Anterior cingulate cortex (tissue), 58 donors: ENCODE data around the gene CPVL.
"Not testable (repeated sequence)": the region's sequence is repeated elsewhere in the genome, so short reads cannot be mapped to it uniquely, and the experiment has no call there.

Experiments used
- DNase-seq, 58 donors: peaks; one replicate each; lab custom pipeline; 2025; lab: John Stamatoyannopoulos, UW

CPVL gene

DNA sequence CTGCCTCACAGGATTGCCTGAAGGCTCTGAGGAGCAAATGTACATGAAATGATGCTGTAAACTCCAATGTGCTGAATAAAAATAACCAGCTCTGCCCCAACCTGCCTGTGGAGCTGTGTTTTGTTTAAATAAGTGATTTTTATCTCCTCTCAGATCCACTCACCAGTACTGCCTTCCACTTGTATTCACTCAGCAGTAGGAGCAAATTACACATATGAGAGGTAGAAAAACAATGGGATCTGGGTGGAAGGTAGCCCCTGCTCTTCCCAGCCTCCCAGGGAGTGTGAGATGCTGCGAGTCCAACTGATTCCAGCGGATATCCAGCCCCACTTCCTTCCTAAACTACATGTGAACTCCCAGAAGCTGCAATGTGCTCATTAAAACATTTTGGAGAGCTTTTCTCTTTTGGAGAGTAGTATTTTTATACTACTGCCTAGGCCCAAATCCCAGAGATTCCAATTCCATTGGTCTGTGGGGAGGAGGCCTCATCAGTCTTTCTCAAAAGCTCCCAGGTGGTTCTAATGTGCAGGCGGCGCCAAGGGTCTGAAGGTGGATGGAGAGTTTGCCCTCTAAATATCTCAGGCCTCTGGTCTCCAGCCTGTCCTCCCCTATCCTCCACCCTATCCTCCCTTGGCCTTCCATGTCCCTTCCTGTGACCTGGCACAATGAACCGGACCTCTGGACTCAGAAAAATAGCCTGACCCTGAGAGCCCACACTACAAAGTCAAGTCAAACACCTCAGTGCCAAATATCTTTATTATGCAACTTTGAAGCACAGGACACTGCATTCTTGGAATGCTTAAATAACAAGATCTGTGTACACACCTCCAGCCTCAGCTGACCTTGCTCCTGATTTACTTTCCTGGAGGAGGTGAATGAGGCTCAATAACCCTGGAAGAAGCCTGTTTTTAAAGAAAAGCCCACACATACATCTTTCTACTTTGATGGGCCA, 46.2 kb downstream of the CPVL start:
- no peak for DNase-seq

DNA sequence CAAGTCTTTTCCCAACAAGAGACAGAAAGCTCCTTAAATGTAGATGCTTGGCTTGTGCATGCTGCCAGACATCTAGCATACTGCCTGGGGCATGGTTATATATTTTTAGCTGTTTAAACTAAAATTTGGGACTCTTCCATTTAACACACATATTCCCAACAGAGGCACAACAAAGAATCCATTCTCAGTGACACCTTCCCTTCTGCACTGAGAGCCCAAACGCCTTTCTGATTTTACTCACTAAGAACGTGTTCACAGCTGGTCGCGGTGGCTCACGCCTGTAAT, 49.9 kb downstream of the CPVL start:
- peak in 2 of 58 donors; percentile 10 to 33 for DNase-seq

GRCh38 chr7:29095631-29096445, 50.5 kb downstream of the CPVL start:
- DNase-seq = no peak

DNA sequence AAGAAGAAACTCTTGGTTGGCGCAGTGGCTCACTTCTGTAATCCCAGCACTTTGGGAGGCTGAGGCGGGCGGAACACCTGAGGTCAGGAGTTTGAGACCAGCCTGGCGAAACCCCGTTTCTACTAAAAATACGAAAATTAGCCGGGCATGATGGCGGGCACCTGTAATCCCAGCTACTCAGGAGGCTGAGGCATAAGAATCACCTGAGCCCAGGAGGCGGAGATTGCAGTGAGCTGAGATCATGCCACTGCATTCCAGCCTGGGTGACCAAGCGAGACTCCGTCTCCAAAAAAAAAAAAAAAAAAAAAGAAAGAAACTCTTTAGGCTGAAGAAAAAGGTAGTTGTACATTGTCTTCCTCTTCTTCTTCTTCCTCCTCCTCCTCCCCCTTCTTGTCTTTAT, 53.2 kb downstream of the CPVL start:
- DNase-seq = not testable (repeated sequence)

GRCh38 chr7:29091715-29092114, 54.6 kb downstream of the CPVL start:
- DNase-seq = no peak

- peak in 5 of 58 donors; percentile 4 to 29 (median 10) for DNase-seq
Observed at GRCh38 chr7:29090836-29091601, 55.3 kb downstream of the CPVL start.

GRCh38 chr7:29090151-29090805, 56.1 kb downstream of the CPVL start:
- DNase-seq = no peak

GRCh38 chr7:29087840-29088170, 58.5 kb downstream of the CPVL start:
- DNase-seq = no peak

- no peak for DNase-seq
Observed at GRCh38 chr7:29086545-29086944, 59.8 kb downstream of the CPVL start.

- no peak for DNase-seq
Observed at GRCh38 chr7:29084832-29085231, 61.5 kb downstream of the CPVL start.

- no peak for DNase-seq
Observed at GRCh38 chr7:29080803-29081202, 65.5 kb downstream of the CPVL start.

- peak in 1 of 58 donors; percentile 3 for DNase-seq
Observed at GRCh38 chr7:29078311-29079260, 67.8 kb downstream of the CPVL start.

- DNase-seq = no peak
Observed at GRCh38 chr7:29077854-29078253, 68.5 kb downstream of the CPVL start.

GRCh38 chr7:29077176-29077575, 69.2 kb downstream of the CPVL start:
- no peak for DNase-seq

- no peak for DNase-seq
Observed at GRCh38 chr7:29076631-29077030, 69.7 kb downstream of the CPVL start.

DNA sequence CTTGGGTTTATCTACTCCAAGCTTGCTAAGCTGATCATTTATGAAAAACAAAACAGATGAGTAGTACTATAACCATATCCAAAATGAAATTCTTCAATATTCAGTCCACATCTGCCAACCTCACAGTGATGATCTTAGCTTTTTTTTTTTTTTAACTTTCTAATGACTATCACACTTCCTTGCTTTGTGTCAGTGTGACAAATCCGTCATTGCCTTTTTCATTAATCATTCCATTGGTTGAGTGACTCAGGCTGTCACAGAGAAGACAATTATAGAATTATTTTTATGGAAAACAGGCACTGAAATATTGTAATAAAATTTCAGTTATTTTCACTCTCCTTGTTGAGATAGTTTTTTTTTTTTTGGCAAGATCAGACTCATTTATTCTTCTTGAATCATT, 70.7 kb downstream of the CPVL start:
- no peak for DNase-seq

GRCh38 chr7:29071203-29071874, 75.0 kb downstream of the CPVL start:
- DNase-seq = no peak

- no peak for DNase-seq
Observed at GRCh38 chr7:29066641-29067040, 79.7 kb downstream of the CPVL start.
